ENCODE measurements around the gene CREG2. TPM values are rescaled to one million over a fixed set of nuclear protein-coding genes. Genes with fewer than 3 reads are reported as not detected.

Gene CREG2
- total RNA-seq, 4 donors from 2014 or later = under 0.01 to 0.16 TPM; not detected in 2

DNA sequence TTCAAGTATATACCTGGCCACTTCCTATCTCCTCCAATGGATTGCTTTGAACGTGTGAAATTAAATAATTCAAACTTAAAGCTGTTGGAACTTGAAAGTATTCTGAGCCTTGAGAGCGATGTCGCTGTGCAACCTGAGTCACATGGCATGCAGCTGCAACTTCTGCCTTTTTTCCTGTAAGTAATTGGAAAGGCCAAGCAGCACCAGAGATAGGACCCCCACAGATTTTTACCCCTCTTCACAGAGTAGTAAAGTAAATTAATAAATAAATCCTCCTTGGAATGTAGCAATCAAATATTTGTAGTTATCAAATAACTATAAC, 75.6 kb downstream of the CREG2 start:
- Histone ChIP-seq H3K27me3 (no peaks in the 10 kb centered on the region), H3K4me1 (peaks cover 0 to 26% (median 11%) of the 10 kb centered on the region in 4 donors), H3K36me3 (no peaks in the 10 kb centered on the region), H3K9me3 (no peaks in the 10 kb centered on the region), H3K4me3 (no peak overlapping the region), H3K27ac (no peak overlapping the region)
- no peak for DNase-seq
- no peak for TF ChIP-seq POLR2A (IDR thresholded peaks at IDR 0.05)
- TF ChIP-seq, protein P1, sequence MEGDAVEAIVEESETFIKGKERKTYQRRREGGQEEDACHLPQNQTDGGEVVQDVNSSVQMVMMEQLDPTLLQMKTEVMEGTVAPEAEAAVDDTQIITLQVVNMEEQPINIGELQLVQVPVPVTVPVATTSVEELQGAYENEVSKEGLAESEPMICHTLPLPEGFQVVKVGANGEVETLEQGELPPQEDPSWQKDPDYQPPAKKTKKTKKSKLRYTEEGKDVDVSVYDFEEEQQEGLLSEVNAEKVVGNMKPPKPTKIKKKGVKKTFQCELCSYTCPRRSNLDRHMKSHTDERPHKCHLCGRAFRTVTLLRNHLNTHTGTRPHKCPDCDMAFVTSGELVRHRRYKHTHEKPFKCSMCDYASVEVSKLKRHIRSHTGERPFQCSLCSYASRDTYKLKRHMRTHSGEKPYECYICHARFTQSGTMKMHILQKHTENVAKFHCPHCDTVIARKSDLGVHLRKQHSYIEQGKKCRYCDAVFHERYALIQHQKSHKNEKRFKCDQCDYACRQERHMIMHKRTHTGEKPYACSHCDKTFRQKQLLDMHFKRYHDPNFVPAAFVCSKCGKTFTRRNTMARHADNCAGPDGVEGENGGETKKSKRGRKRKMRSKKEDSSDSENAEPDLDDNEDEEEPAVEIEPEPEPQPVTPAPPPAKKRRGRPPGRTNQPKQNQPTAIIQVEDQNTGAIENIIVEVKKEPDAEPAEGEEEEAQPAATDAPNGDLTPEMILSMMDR (IDR thresholded peaks at IDR 0.05) = no peak
- no peak for TF ChIP-seq POLR2AphosphoS5 (IDR thresholded peaks at IDR 0.05)
- TF ChIP-seq EP300 (IDR thresholded peaks at IDR 0.05; ENCODE audit: low read depth) = no peak
- intact Hi-C loops (cut with DNase I; ENCODE audit: low total_unique reads) = no loop called here
- WGBS, 2 donors (ENCODE audit: low coverage in 1 of 2) = 40 to 56% methylated on average over 1 to 3 of the region's 3 CpGs
- in situ Hi-C loops (cut with MboI; ENCODE audit: low pct_ligation_motif_present in 1 of 4, low pct_unique_long_range_greater_than_20kb in 1 of 4, low sequenced_read_pairs in 3 of 4) = no loop called here

DNA sequence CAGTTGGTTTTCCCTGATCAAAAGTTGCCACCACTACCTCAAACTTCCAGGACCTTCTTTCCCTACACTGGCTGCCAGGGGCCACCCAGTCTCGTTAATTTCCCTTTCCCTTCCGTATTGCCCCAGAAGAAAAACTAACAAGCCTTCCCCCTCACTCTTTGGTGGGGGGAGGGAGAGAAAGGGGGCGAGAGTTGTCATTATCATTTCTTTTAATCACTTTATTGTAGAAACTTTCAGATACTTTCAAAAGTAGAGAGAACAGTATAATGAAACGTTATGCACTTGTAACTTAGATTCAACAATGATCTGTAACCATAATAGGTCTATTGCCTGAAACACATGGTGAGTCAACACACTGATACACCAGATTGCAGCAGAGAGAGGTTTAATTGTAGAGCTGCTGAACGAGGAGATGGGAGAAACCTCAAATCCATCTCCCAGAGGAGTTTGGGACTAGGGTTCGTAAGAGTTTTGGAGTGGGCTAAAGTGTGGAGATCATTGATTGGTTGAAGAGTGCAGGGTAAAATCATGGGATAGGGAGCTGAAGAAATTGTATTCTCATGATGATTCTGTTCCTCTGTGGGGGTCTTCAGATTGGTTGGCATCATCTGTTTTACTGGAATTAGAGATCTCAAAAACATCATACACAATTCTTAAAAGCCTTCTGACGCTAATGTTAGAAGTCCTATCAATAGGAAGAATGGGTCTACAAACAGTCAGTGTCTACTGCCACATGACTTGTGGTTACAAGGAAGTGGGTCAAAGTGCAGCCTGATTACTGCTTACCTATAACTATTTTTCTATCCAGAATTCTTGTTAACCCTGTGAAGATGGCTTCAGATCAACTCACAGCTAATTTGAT, 76.2 kb downstream of the CREG2 start:
- no peaks in the 10 kb centered on the region for H3K36me3 ChIP-seq
- H3K9me3 ChIP-seq = no peaks in the 10 kb centered on the region
- no peak for TF ChIP-seq POLR2A (IDR thresholded peaks at IDR 0.05)
- DNase-seq = peak; percentile 29
- peak overlapping the region; percentile 9 to 95 (median 64) for H3K27ac ChIP-seq
- H3K27me3 ChIP-seq = no peaks in the 10 kb centered on the region
- intact Hi-C loops (cut with DNase I; ENCODE audit: low total_unique reads) (no loop called here), in situ Hi-C loops (cut with MboI; ENCODE audit: low pct_ligation_motif_present in 1 of 4, low pct_unique_long_range_greater_than_20kb in 1 of 4, low sequenced_read_pairs in 3 of 4) (no loop called here)
- WGBS, 2 donors (ENCODE audit: low coverage in 1 of 2) = 52 to 68% methylated on average over 4 to 7 of the region's 7 CpGs
- H3K4me3 ChIP-seq = no peak overlapping the region
- peaks cover 3 to 32% (median 17%) of the 10 kb centered on the region in 4 donors for H3K4me1 ChIP-seq

DNA sequence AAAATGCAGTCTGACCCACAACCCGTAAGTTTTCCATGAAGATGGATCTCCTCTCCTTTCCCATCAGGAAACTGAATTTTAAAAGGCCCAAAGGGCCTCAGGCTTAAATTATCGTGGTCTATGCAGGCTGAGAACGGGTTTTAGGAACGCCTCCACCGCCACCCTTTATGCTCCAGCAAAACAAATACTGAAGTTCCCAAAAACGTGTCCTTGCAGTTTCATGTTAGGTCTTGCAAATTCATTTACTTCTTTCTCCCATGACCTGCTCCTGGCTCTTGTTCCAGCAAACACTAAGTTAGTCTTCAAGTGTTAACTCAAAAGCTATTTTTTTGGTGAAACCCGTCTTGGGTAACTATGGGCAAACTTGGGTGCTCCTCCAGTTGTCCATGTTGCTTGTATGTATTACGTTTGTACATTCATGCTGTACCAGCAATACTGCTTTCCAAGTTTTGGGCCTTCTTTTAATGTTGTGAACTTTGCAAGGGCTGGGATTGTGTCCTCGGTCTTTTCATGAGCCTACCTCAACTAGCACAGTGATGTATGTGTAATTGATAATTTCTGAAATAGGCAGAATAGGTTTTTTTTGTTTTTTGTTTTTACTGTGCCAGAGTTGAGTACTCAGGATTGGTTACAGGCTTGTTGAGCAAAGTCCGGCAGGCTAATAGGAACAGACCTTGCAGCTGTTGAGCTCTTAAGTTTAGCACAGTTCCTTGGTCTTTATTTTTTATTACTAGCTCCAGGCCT, 77.0 kb downstream of the CREG2 start:
- intact Hi-C loops (cut with DNase I; ENCODE audit: low total_unique reads) = no loop called here
- Histone ChIP-seq H3K36me3 (no peaks in the 10 kb centered on the region), H3K27me3 (no peaks in the 10 kb centered on the region), H3K27ac (peak overlapping the region in 3 of 4 donors; percentile 35 to 95 (median 93)), H3K4me1 (peaks cover 5 to 40% (median 22%) of the 10 kb centered on the region in 4 donors), H3K4me3 (no peak overlapping the region), H3K9me3 (no peaks in the 10 kb centered on the region)
- in situ Hi-C loops (cut with MboI; ENCODE audit: low pct_ligation_motif_present in 1 of 4, low pct_unique_long_range_greater_than_20kb in 1 of 4, low sequenced_read_pairs in 3 of 4) = no loop called here
- WGBS, 2 donors (ENCODE audit: low coverage in 1 of 2) = 78 to 85% methylated on average over 10 of the region's 10 CpGs
- no peak for TF ChIP-seq POLR2A (IDR thresholded peaks at IDR 0.05)
- TF ChIP-seq, protein P1 (IDR thresholded peaks at IDR 0.05) = no peak
- DNase-seq = no peak

DNA sequence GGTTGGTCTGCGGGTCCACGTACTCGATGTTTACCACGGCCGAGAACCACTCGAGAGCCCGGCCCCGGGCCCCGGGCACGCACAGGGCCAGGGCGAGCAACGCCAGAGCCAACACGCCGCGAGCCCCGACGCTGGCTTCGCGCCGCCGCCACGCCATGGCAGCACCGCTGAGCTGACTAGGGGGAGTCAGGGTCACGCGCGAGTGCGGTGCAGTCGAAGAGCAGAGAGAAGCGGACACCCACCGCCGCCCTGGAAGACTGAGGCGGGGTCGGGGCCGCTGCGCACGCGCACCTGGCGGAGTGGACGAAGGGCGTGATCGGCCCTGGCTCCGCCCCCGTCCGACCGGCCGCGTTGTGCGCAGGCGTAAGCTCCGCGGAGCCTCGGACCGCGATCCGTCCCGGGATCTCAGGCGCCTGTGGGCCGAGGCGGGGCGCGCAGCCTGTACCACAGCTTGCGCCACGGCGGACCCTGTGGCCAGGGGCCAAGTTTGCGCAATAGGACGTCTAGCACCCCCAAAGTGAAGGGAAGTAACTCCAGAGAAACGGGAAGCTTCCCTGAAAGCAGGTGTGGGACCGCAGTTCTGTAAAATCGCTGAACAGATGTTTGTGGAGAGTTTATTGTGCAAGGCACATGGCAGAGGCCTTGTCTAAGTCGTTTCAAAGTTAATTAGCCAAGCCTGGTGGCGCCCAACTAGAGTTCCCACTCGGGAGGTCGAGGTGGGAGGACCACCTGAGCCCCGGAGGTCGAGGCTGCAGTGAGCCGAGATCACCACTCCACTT, 78.7 kb downstream of the CREG2 start, which contains the start of gene RNF149:
Gene RNF149, minus strand, starts transcription at position 270 of the 779 bp plus-strand sequence. Its CDS starts 113 bp downstream, at position 157.
- 5% methylated on average over 52 of the region's 76 CpGs; no CpG with 5 or more reads in 1 of the 2 donors for WGBS, 2 donors (ENCODE audit: low coverage in 1 of 2)

More for the DNA sequence above, 78.7 kb downstream of the CREG2 start, which contains the start of gene RNF149:
- in situ Hi-C loops (cut with MboI; ENCODE audit: low pct_ligation_motif_present in 1 of 4, low pct_unique_long_range_greater_than_20kb in 1 of 4, low sequenced_read_pairs in 3 of 4) (no loop called here), intact Hi-C loops (cut with DNase I; ENCODE audit: low total_unique reads) (no loop called here)
- peak within 1 kb of the TSS; percentile 78 to 92 (median 85) for H3K4me3 ChIP-seq
- no peaks in the 10 kb centered on the region for H3K9me3 ChIP-seq
- TF ChIP-seq POLR2A (IDR thresholded peaks at IDR 0.05) (peak; percentile 93), POLR2AphosphoS5 (IDR thresholded peaks at IDR 0.05) (peak; percentile 96 to 98 (median 98)), EP300 (IDR thresholded peaks at IDR 0.05; ENCODE audit: low read depth) (no peak)
- TF ChIP-seq, protein P1 (IDR thresholded peaks at IDR 0.05) = peak in 3 of 5 experiments; percentile 9 to 46 (median 42)
- H3K36me3 ChIP-seq = no peaks in the 10 kb centered on the region
- no peaks in the 10 kb centered on the region for H3K27me3 ChIP-seq
- H3K27ac ChIP-seq = peak within 1 kb of the TSS; percentile 92 to 95 (median 94)
- peak; percentile 95 for DNase-seq
- H3K4me1 ChIP-seq = peaks cover 11 to 56% (median 30%) of the 10 kb centered on the region in 4 donors

Measured in transverse colon (tissue), 4 donors.